Testis (tissue), 2 donors: ENCODE measurements around the gene BMP8A.

Source experiments
- CTCF ChIP-seq, 3 experiments: fragments of 450-650 bp in 2 of 3; fragments of 200-600 bp in 1 of 3; sonication (generic) in 1 of 3; IDR thresholded peaks; one replicate each; pipeline ENCODE4 v1.5.1; 2016 to 2019; ENCODE audit warnings: antibody characterized with exemption in 3 of 3, mild to moderate bottlenecking in 2 of 3, moderate library complexity in 1 of 3
- POLR2A ChIP-seq: fragments of 450-650 bp; IDR thresholded peaks from one replicate; pipeline ENCODE4 v1.6.1; 2017; ENCODE audit warnings: antibody characterized with exemption, mild to moderate bottlenecking, moderate library complexity

- TF ChIP-seq CTCF (IDR thresholded peaks at IDR 0.05) = peak in 1 of 3 experiments; percentile 6
- TF ChIP-seq POLR2A = no peak
Measured at GRCh38 chr1:39507230-39507928, 15.9 kb downstream of the BMP8A start.
